GM12874 (cell line): Measurements from ENCODE around the gene ZNF215.

Source experiments
- CTCF ChIP-seq: IDR thresholded peaks from 2 replicates; pipeline ENCODE4 v1.5.1; 2011; ENCODE audit warnings: low read depth, mild to moderate bottlenecking, control low read depth, low read length, moderate library complexity; ENCODE audit not compliant: insufficient read depth

The ZNF215 gene

GRCh38 chr11:6926208-6927029 is at the start of gene ZNF215:
Gene ZNF215 (plus strand): TSS chr11:6926426. CDS start chr11:6932273, 5,847 bp downstream.
- no peak for TF ChIP-seq CTCF

GRCh38 chr11:6876914-6877313 is 49.3 kb upstream of the ZNF215 start:
- TF ChIP-seq CTCF: no peak

GRCh38 chr11:6882751-6883150 is 43.5 kb upstream of the ZNF215 start:
- no peak for TF ChIP-seq CTCF

- no peak for TF ChIP-seq CTCF
Observed at GRCh38 chr11:6888830-6889229, 37.4 kb upstream of the ZNF215 start.

- TF ChIP-seq CTCF: no peak
Observed at GRCh38 chr11:6889835-6890234, 36.4 kb upstream of the ZNF215 start.

- no peak for TF ChIP-seq CTCF
Observed at GRCh38 chr11:6892400-6892799, 33.8 kb upstream of the ZNF215 start, which contains the start of gene OR2D2. Gene OR2D2 (minus strand): TSS chr11:6892500. CDS start chr11:6892500, 0 bp downstream.

- TF ChIP-seq CTCF: no peak
Observed at GRCh38 chr11:6894097-6894496, 32.1 kb upstream of the ZNF215 start.
